ENCODE data around the gene P4HTM.

- TF ChIP-seq POLR2A (IDR thresholded peaks at IDR 0.05; ENCODE audit: low read depth, low read length) (no peak), POLR2AphosphoS5 (IDR thresholded peaks at IDR 0.05; ENCODE audit: low read depth, low read length) (peak; percentile 5; the same call in 1 of the 2 replicates), POU2F2 (IDR thresholded peaks at IDR 0.05; ENCODE audit: low read depth, low read length) (no peak), TAF1 (IDR thresholded peaks at IDR 0.05; ENCODE audit: low read depth, low read length) (no peak), SPI1 (IDR thresholded peaks at IDR 0.05; ENCODE audit: low read depth, low read length) (no peak)
These were observed 23.2 kb downstream of the P4HTM start for GRCh38 chr3:49013113-49013737.

Measured in GM12891 (cell line).